GM18867 (cell line): ENCODE measurements around the gene TRIM9.
A peak's percentile ranks its signal among the peaks of the same experiment; 100 is the strongest.
"Not testable (repeated sequence)": the region's sequence is repeated elsewhere in the genome, so short reads cannot be mapped to it uniquely, and the experiment has no call there.

ENCODE experiments used
- ATAC-seq: cut with Tn5 transposase; IDR thresholded peaks from one replicate; pipeline ENCODE4 v1.9.1; 2021; ENCODE audit warnings: mild to moderate bottlenecking, moderate library complexity; ENCODE audit not compliant: unreplicated experiment

Gene TRIM9

GRCh38 chr14:50967103-50967502 lies 127.8 kb downstream of the TRIM9 start:
- ATAC-seq, result no peak

- ATAC-seq, result no peak
Observed at GRCh38 chr14:50964683-50965390, 130.1 kb downstream of the TRIM9 start.

- no peak for ATAC-seq
Observed at GRCh38 chr14:50963919-50964318, 131.0 kb downstream of the TRIM9 start.

DNA sequence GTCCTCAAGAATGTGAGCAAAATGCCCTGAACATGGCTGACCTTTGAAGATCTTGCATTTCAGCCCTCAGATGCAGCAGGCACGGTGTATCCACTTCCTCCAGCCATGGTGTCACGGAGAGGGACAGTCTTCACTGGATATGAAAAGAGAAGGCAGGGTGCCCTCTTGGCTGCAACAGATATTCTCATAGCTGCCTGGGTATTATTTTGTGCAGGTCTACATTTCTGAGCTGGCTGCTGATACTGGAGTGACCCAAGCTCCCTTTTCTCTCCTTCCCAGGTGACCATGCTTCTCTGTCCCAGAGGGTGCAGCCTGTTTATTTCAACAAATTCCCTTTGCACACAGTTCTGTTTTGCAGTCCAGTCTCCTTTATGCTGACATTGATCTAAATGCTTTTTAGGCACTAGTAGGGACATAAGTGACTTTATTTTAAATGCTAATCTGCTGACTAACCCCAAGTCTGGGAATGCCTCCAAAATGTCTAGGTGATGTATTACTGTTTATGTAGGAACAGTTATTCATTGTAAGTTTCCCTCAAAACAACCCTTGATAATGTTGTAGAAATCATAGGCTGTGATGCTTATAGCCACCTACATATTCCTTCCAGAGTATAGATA lies 133.2 kb downstream of the TRIM9 start:
- ATAC-seq, result no peak

DNA sequence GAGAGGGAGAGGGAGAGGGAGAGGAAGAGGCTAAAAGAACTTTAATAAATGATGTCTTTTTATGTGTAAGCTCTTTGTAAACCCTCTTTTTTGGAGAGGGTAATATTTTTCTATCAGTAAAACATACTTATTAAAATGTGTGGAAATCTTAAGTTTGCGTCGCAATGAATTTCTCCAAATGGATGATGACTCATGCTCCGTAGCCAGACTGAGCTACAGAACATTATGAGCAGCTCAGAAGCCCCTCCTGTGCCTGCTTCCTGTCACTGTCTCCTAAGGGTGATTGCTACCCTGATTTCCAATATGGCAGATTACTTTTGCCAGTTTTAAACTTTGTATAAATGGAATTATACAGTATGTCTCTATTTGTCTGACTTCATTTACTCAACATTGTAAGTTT lies 137.6 kb downstream of the TRIM9 start:
- ATAC-seq, result no peak

- not testable (repeated sequence) for ATAC-seq
Observed at GRCh38 chr14:50956421-50956820, 138.5 kb downstream of the TRIM9 start.

GRCh38 chr14:50955373-50956043 lies 139.4 kb downstream of the TRIM9 start:
- ATAC-seq, result no peak

GRCh38 chr14:50954811-50955372 lies 140.0 kb downstream of the TRIM9 start:
- peak; percentile 52 for ATAC-seq

DNA sequence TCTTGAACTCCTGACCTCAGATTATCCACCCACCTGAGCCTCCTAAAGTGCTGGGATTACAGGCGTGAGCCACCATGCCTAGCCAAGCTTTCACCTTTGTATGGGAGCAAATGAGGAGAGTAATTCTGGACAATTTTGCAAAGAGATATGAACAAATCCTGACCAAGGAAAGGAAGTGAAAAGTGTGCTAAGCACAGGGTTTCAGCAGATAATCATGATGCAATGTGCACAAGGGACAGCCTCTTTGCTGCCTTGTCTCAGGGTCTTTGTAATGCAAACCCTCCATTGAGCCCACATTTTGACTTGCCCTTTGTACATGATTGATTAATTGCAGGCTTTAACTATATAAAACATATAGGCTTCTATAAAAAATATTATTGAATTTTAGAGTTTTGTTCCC lies 141.4 kb downstream of the TRIM9 start:
- no peak for ATAC-seq

DNA sequence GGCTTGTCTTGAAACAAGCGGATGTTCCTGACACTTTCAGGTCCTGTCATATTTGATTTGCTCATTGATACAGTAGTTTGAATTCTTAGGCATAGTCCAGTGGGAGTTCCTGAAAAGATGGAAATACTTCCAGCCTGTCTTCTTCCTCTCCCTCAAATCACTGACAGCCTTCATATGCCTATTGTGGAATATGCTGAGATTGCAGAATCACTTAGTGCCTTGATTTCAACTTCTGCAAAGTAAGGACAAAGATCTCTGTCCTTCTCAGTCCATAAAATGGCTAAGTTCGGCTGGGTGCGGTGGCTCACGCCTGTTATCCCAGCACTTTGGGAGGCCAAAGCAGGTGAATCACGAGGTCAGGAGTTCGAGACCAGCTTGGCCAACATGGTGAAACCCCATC lies 143.9 kb downstream of the TRIM9 start:
- no peak for ATAC-seq

GRCh38 chr14:50948205-50948604 lies 146.7 kb downstream of the TRIM9 start:
- ATAC-seq, result no peak

GRCh38 chr14:50947446-50947845 lies 147.5 kb downstream of the TRIM9 start:
- ATAC-seq, result no peak

- ATAC-seq, result no peak
Observed at GRCh38 chr14:50946234-50946935, 148.5 kb downstream of the TRIM9 start.

- peak; percentile 18 for ATAC-seq
Observed at GRCh38 chr14:50944647-50945413, 150.1 kb downstream of the TRIM9 start.

DNA sequence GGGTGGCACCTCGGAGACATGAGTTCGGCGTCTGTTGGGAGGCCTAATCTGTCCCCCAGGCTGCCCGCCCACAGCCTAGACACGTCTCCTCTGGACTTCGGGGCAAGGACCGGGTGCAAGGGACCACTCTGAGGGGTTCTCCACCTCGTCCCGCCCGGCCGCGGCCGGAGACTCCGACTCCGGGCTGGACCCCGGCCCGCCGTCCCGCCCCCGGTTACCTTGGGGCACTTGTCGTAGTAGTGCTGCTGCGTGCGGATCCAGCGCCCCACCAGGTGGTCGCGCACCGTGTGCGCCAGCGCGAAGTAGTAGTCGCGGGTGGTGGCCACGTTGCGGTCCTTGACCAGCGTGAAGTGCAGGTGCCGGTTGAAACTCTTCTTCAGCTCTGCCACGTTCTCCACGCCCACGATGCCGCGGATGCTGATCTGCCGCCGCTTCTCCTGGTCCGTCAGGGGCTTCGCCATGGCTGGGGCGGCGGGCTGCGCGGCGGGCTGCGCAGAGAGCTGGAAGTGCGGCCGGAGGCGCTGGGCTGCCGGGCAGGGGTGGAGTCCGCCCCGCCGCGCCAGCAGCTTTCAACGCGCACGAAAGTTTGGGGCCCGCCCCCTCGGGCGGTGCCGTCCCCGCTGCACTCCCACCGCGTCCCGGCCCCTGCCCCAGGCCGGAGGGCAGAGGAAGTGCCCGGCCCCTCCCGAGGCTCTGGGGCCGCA lies 150.8 kb downstream of the TRIM9 start, which contains the start of gene PYGL:
Gene PYGL, minus strand, starts transcription at position 541 of the 704 bp plus-strand sequence. Its CDS starts 80 bp downstream, at position 461.
- ATAC-seq, result peak; percentile 86

GRCh38 chr14:50943261-50943942 lies 151.5 kb downstream of the TRIM9 start:
- no peak for ATAC-seq

DNA sequence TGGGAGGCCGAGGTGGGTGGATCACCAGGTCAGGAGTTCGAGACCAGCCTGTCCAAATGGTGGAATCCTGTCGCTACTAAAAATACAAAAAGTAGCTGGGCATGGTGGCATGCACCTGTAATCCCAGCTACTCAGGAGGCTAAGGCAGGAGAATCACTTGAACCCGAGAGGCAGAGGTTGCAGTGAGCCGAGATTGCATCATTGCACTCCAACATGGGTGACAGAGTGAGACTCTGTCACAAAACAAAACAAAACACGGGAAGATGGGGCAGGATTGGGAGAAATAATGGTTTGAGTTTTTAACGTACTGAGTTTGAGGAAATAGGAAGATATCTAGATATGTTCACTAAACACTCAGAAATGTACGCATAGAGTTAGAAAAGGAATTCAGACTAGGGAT lies 153.3 kb downstream of the TRIM9 start:
- not testable (repeated sequence) for ATAC-seq

- ATAC-seq, result no peak
Observed at GRCh38 chr14:50941151-50941550, 153.8 kb downstream of the TRIM9 start.

GRCh38 chr14:50937800-50938199 lies 157.1 kb downstream of the TRIM9 start:
- ATAC-seq, result no peak
